GM23338 (cell line): ENCODE measurements around the gene GET3. TPM values are rescaled to one million over a fixed set of nuclear protein-coding genes. Genes with fewer than 3 reads are reported as not detected.

Source experiments
- ATAC-seq: fragments of 200-7000 bp; cut with Tn5 transposase; 3 replicates; pipeline ENCODE4 v1.9.1; 2020
- DNase-seq: peaks from one replicate; pipeline ENCODE4 v3.0.0-alpha.2; 2015; ENCODE audit warnings: low spot score
- H2AFZ ChIP-seq: fragments of 200-600 bp; sonication (generic); 2 replicates; pipeline ENCODE4 v1.8.0; 2016; ENCODE audit warnings: antibody characterized with exemption, mild to moderate bottlenecking, moderate library complexity
- H3F3A ChIP-seq: fragments of 200-600 bp; sonication (generic); replicated peaks from 2 replicates; pipeline ENCODE4 v1.8.0; 2017; ENCODE audit warnings: antibody characterized with exemption, mixed run types, low read depth
- H3K27ac ChIP-seq: fragments of 200-600 bp; sonication (generic); 2 replicates; pipeline ENCODE4 v1.6.1; 2016; ENCODE audit warnings: low read depth
- H3K27me3 ChIP-seq: fragments of 200-600 bp; sonication (generic); 2 replicates; pipeline ENCODE4 v1.8.0; 2016; ENCODE audit warnings: mild to moderate bottlenecking, mixed run types, moderate library complexity; ENCODE audit not compliant: insufficient read depth
- H3K36me3 ChIP-seq: fragments of 200-600 bp; sonication (generic); 2 replicates; pipeline ENCODE4 v1.8.0; 2016; ENCODE audit warnings: mild to moderate bottlenecking; ENCODE audit not compliant: insufficient read depth
- H3K4me1 ChIP-seq: fragments of 200-600 bp; sonication (generic); 2 replicates; pipeline ENCODE4 v1.8.0; 2016; ENCODE audit warnings: mild to moderate bottlenecking, moderate library complexity; ENCODE audit not compliant: insufficient read depth
- H3K4me2 ChIP-seq: fragments of 200-600 bp; sonication (generic); 2 replicates; pipeline ENCODE4 v1.7.1; 2017; ENCODE audit warnings: mixed run types
- H3K4me3 ChIP-seq: fragments of 200-600 bp; sonication (generic); 2 replicates; pipeline ENCODE4 v1.6.1; 2016; ENCODE audit warnings: mixed run types
- H3K79me2 ChIP-seq: fragments of 200-600 bp; sonication (generic); replicated peaks from 2 replicates; pipeline ENCODE4 v1.8.0; 2017; ENCODE audit warnings: mild to moderate bottlenecking; ENCODE audit not compliant: insufficient read depth
- H3K9me2 ChIP-seq: fragments of 200-600 bp; sonication (generic); 2 replicates; pipeline ENCODE4 v1.8.0; 2017; ENCODE audit not compliant: insufficient read depth
- H4K20me1 ChIP-seq: fragments of 200-600 bp; sonication (generic); replicated peaks from 2 replicates; pipeline ENCODE4 v1.8.0; 2017; ENCODE audit warnings: mild to moderate bottlenecking; ENCODE audit not compliant: insufficient read depth
- H3K27ac Mint-ChIP-seq: 2 replicates; pipeline ENCODE4 v1.8.0; 2020; ENCODE audit warnings: inconsistent platforms, mild to moderate bottlenecking, moderate library complexity, mixed read lengths
- H3K27me3 Mint-ChIP-seq: 3 replicates; pipeline ENCODE4 v1.8.0; 2022; ENCODE audit warnings: low read depth, mild to moderate bottlenecking, moderate library complexity, mixed read lengths, inconsistent platforms; ENCODE audit not compliant: insufficient read depth, poor library complexity
- H3K36me3 Mint-ChIP-seq: 3 replicates; pipeline ENCODE4 v1.8.0; 2021; ENCODE audit warnings: low read depth, mild to moderate bottlenecking, inconsistent platforms, moderate library complexity, mixed read lengths
- H3K4me1 Mint-ChIP-seq: 3 replicates; pipeline ENCODE4 v1.8.0; 2020; ENCODE audit warnings: mild to moderate bottlenecking, inconsistent platforms, mixed read lengths
- H3K4me3 Mint-ChIP-seq: 3 replicates; pipeline ENCODE4 v1.8.0; 2021; ENCODE audit warnings: moderate library complexity, mild to moderate bottlenecking, inconsistent platforms, mixed read lengths
- H3K9me3 Mint-ChIP-seq: 3 replicates; pipeline ENCODE4 v1.8.0; 2020; ENCODE audit warnings: moderate library complexity, mild to moderate bottlenecking, inconsistent platforms, mixed read lengths
- CREB1 ChIP-seq: fragments of 250-450 bp; sonication (Bioruptor Pico); IDR thresholded peaks from 2 replicates; pipeline ENCODE4 v1.5.0; 2020; ENCODE audit warnings: low read depth, mild to moderate bottlenecking, moderate library complexity
- EZH2 ChIP-seq: fragments of 200-600 bp; sonication (generic); IDR thresholded peaks from one replicate; pipeline ENCODE4 v1.8.0; 2017; ENCODE audit warnings: antibody characterized with exemption, mild to moderate bottlenecking, low read depth; ENCODE audit not compliant: unreplicated experiment
- EZH2phosphoT487 ChIP-seq: fragments of 200-600 bp; sonication (generic); IDR thresholded peaks from one replicate; pipeline ENCODE4 v1.8.1; 2018; ENCODE audit warnings: antibody characterized with exemption; ENCODE audit not compliant: unreplicated experiment
- JUNB ChIP-seq: IDR thresholded peaks from one replicate; pipeline ENCODE4 v1.6.1; 2016; ENCODE audit warnings: antibody characterized with exemption; ENCODE audit not compliant: unreplicated experiment
- NANOG ChIP-seq: IDR thresholded peaks from 2 replicates; pipeline ENCODE4 v1.6.1; 2016; ENCODE audit warnings: antibody characterized with exemption, borderline replicate concordance
- POLR2AphosphoS5 ChIP-seq: IDR thresholded peaks from 2 replicates; pipeline ENCODE4 v1.6.1; 2016; ENCODE audit warnings: antibody characterized with exemption, low read depth
- polyA plus RNA-seq: library from polyadenylated mRNA; unstranded; fragments of >200 nt; fragmentation: Nextera tagmentation; extraction: Ambion mirVana; gene quantifications from 2 replicates; pipeline ENCODE4 v1.2.1, GENCODE V29; 2016
- total RNA-seq: library from RNA; depleted of rRNA; stranded (reverse); fragments of >200 nt; shearing (Covaris generic); gene quantifications from 2 replicates; pipeline ENCODE4 v1.2.3, GENCODE V29; 2014
- TF ChIP-seq, protein P1 (sequence below), 2 experiments: fragments of 200-600 bp in 1 of 2; sonication (generic) in 1 of 2; conservative IDR thresholded peaks; 2 replicates each; pipeline versions ENCODE4 v1.5.1 to v1.6.1; 2016 to 2017; ENCODE audit warnings: antibody characterized with exemption in 2 of 2, low read depth in 2 of 2, mild to moderate bottlenecking in 2 of 2, moderate library complexity in 1 of 2

Gene GET3
- total and polyA plus RNA-seq, 2 experiments from 2014 or later = 90.4 to 109 TPM

DNA sequence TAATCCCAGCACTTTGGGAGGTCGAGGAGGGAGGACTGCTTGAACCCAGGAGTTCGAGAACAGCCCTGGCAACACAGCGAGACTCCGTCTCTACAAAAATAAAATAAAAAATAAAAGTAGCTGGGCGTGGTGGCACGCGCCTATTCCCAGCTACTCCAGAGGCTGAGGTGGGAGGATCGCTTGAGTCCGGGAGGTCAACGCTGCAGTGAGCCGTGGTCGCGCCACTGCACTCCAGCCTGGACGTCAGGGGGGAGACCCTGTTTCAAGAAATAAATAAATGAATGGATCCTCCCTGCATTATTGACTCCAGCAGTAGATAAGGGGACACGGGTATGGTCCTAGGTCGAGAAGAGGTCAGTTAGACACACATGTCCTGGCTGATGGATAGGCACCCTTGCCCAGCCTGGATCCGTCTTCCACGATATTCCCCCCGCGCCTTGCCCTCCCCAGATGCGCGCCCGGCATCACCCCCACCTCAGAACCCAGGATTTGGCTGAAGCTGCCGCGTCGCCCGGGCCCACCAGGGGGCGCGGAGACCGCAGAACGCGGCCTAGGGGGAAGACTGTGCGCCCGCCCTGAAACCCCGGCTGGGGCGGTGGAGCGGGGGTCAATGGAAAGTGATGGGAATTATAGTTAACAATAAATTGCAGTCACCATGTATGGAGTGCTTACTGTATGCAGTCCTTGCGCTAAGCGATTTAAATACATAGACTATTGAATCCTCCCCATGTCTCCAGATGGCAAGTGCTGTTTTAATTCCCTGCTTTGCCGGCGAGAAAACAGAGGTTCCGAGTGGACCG, 40.1 kb downstream of the GET3 start:
- Histone ChIP-seq H3K4me1 (peaks cover 18% of the 10 kb centered on the region), H3K4me2 (peak overlapping the region; percentile 98), H3K27me3 (no peaks in the 10 kb centered on the region), H3K36me3 (0 out of 2 replicates have a peak, but pooled peaks cover 7% of the 10 kb centered on the region), H3K79me2 (peaks cover 6% of the 10 kb centered on the region; the same call in 1 of the 2 replicates), H3K27ac (0 out of 2 replicates have a peak overlapping the region, but pooled peaks have one; percentile 52), H3K4me3 (peak overlapping the region; percentile 83), H4K20me1 (no peaks in the 10 kb centered on the region; the same call in 1 of the 2 replicates), H2AFZ (peak overlapping the region; percentile 96), H3K9me2 (no peaks in the 10 kb centered on the region), H3F3A (peaks cover 39% of the 10 kb centered on the region)
- Mint-ChIP-seq H3K36me3 (peaks cover 15% of the 10 kb centered on the region), H3K27me3 (peaks cover 16% of the 10 kb centered on the region), H3K4me1 (peaks cover 29% of the 10 kb centered on the region), H3K4me3 (peak overlapping the region; percentile 84), H3K9me3 (no peaks in the 10 kb centered on the region; the same call in 2 of the 3 replicates), H3K27ac (no peak overlapping the region)
- DNase-seq = peak; percentile 93
- peak; percentile 52 for ATAC-seq
- TF ChIP-seq CREB1 (CRISPR knock-in tag) = peak; percentile 59
- TF ChIP-seq EZH2 = no peak
- TF ChIP-seq EZH2phosphoT487 = no peak
- TF ChIP-seq, protein P1, sequence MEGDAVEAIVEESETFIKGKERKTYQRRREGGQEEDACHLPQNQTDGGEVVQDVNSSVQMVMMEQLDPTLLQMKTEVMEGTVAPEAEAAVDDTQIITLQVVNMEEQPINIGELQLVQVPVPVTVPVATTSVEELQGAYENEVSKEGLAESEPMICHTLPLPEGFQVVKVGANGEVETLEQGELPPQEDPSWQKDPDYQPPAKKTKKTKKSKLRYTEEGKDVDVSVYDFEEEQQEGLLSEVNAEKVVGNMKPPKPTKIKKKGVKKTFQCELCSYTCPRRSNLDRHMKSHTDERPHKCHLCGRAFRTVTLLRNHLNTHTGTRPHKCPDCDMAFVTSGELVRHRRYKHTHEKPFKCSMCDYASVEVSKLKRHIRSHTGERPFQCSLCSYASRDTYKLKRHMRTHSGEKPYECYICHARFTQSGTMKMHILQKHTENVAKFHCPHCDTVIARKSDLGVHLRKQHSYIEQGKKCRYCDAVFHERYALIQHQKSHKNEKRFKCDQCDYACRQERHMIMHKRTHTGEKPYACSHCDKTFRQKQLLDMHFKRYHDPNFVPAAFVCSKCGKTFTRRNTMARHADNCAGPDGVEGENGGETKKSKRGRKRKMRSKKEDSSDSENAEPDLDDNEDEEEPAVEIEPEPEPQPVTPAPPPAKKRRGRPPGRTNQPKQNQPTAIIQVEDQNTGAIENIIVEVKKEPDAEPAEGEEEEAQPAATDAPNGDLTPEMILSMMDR (conservative IDR thresholded peaks at IDR 0.05; ENCODE audit: low read depth in 2 of 2) = peak; percentile 92 to 96
- TF ChIP-seq POLR2AphosphoS5 = 0 out of 2 replicates have a peak, but pooled peaks have one; percentile 19
- TF ChIP-seq JUNB = no peak

DNA sequence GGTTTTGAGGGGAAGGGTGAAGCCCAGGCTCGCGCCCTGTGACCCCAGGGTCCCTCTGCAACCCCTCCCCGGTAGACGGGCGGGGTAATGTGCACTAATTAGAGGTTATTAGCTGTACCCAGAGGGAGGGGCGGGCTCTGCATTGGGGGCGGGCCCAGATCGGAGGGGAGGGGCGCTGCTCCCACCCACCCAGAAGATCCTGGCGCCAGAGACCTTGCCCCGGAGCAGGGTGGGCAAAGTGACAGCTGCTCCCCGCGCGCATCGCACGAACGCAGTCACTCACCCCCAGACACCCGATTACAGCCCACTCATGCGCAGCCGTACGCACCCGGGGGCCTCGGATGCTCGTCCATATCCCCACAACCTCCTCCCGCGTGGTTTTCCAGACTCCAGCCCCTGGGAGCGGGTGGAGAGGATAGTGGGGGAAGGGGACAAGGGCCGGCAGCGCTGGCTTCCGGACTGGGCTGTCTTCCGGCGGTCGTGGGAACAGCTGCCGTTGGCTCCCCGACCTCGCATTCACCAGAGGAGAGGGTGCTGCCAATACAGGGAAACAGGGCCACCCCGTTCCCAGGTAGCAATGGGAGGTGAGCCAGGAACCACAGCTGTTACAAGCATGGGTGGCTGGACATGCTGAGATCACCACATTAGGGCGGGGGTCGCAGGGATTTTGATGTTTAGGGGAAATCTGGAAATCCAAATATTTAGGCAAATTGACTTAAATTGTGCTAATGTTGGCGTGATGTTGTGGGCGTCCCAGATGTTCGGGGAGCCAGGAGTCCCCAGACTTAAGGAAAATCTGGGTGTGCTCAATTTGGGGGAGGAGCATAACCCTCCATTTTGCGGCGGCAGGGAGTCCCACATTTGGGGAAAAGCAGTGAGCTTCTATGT, 41.0 kb downstream of the GET3 start:
- H3K4me2 ChIP-seq = peak overlapping the region; percentile 98
- H3K4me1 ChIP-seq = peaks cover 18% of the 10 kb centered on the region
- peak overlapping the region; percentile 84 for H3K4me3 Mint-ChIP-seq
- peaks cover 29% of the 10 kb centered on the region for H3K4me1 Mint-ChIP-seq
- TF ChIP-seq NANOG (no peak), EZH2phosphoT487 (no peak), EZH2 (no peak), POLR2AphosphoS5 (peak; percentile 47), CREB1 (CRISPR knock-in tag) (no peak)
- no peaks in the 10 kb centered on the region for H3K9me2 ChIP-seq
- H3K79me2 ChIP-seq = peaks cover 6% of the 10 kb centered on the region; the same call in 1 of the 2 replicates
- H3K36me3 ChIP-seq = 0 out of 2 replicates have a peak, but pooled peaks cover 7% of the 10 kb centered on the region
- H3F3A ChIP-seq = peaks cover 38% of the 10 kb centered on the region
- H3K4me3 ChIP-seq = peak overlapping the region; percentile 83
- peak overlapping the region; percentile 30; the same call in 1 of the 2 replicates for H3K27ac Mint-ChIP-seq
- H2AFZ ChIP-seq = peak overlapping the region; percentile 96
- H3K27me3 Mint-ChIP-seq = peaks cover 16% of the 10 kb centered on the region
- no peaks in the 10 kb centered on the region; the same call in 2 of the 3 replicates for H3K9me3 Mint-ChIP-seq
- peak; percentile 68 for DNase-seq
- no peaks in the 10 kb centered on the region; the same call in 1 of the 2 replicates for H4K20me1 ChIP-seq
- peak overlapping the region; percentile 79 for H3K27ac ChIP-seq
- H3K36me3 Mint-ChIP-seq = peaks cover 14% of the 10 kb centered on the region
- peak; percentile 21 for ATAC-seq
- no peaks in the 10 kb centered on the region for H3K27me3 ChIP-seq
